ENCODE measurements around the gene ZNF546.
"Not testable (repeated sequence)": the region's sequence is repeated elsewhere in the genome, so short reads cannot be mapped to it uniquely, and the experiment has no call there.

Gene ZNF546

DNA sequence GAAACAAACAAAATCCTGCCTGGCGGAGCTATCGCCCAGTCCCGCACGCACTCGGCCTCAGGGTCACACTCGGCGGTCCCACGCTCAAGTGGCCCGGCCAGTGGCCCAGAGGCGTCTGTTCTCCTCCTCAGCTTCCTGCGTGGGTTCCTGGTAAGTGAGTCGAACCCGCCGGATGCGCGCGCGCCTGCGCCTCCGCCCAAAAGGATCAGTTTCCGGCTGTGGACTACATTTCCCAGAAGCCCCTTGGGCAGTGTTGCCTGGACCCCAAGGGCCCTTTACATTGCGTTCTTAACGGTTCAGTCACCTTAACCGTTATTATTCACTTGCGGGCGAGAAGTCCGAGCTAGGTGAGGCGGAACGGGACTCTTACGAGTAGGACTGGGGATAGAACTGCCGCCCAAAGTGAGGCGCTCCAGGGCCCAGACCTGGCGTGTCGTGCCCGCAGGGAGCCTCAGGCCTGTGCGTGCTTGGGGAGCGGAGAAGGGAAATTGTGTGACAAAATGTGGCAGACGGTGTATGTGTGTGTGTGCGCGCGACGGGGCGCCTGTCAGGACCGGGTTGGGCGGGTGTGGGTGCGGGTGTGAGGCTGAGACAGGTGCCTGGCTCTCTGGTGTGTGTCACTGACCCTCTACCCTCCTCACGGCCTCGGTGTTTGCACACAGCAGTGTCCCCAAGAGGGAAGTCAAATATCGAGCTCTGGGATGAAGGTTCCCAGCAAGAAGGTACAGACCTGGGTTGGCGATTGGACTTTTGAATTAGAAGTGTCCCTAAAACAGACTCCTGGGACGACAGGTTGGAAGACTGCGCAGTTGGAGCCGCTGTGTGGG is at the start of gene ZNF546:
TSS of gene ZNF546 (plus strand) at position 250 of the 827 bp plus-strand sequence. CDS start 1,267 bp downstream, outside the sequence.
- peak within 1 kb of the TSS; percentile 96 for H3K4me3 ChIP-seq (ENCODE audit: low read depth, low read length)

DNA sequence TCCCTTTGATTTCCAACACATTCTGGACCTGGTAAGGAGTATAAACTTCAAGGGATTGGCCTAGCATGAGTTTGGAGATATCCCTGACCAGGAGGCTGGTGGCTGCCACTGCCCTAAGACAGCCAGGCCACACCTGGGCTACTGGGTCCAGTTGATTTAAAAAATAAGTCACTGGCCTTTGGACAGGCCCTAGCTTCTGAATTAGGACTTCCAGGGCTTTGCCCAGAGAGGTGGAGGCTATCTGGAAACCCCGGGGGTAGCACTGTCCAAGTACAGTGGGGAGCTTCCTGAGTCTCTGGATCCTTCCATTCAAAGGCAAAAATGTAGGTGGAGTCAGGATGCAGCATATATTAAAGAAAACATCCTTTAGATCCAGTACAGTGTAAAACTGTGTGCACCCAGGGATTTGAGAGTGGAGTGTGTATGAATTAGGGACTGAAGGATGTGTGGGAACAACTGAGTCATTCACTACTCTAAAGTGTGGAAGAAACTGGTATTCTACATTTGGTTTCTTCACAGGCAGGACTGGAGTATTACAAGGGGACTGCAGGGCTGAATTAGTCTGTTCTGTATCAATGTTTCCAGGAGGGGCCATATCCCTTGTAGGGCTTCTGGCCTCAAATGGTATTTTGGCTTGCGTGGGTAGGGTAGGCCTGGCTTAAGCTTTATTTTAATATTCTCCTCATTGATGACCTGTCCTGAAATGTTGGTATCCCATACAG is 47.7 kb upstream of the ZNF546 start:
- no peak overlapping the region for H3K4me3 ChIP-seq (ENCODE audit: low read depth, low read length)

DNA sequence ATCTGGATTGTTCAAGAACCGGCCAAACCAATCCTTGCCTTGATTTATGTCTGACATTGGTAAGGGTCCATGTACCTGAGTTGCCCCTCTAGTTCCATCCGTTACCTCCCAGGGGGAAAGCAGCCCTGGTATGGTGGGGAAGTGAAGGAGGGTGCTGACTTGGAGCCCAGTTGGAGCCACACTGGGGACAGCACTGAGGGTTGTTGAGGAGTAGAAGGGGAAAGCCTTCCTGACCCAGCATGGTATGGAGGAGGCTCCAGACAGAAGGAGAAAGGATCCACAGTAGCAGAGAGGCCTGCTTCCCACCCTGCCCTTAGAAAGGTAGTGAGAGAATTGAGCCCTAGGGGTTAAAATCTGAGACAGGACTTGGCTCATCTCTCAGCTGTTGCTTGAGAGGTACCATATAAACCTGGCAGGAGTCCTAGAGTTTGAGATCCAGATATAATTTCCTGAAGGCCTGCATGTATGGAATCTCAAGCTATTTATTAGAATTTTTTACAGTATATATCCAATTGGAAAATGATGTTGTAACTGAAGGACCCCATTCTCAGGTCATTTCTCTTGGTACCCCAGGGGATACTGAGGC is 45.7 kb upstream of the ZNF546 start:
- no peak overlapping the region for H3K4me3 ChIP-seq (ENCODE audit: low read depth, low read length)

DNA sequence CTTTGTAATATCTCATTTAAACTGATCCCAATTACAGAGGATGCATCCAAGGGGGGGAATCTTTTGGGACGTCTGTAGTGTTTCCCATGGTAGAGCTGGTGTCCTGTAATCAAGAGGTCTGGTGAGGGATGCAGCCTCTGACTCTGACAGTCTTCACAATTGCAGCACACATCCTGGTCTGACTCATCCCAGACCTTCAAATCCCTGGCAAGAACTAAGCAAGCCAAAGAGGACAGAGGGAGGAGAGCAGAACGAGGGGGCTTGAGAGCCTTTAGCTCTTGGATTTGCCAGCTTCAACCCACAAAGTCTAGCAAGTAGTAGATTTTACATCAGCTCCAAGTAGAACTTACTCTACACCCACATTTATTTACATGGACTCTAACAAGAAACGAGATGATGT is 45.2 kb upstream of the ZNF546 start:
- no peak overlapping the region for H3K4me3 ChIP-seq (ENCODE audit: low read depth, low read length)

DNA sequence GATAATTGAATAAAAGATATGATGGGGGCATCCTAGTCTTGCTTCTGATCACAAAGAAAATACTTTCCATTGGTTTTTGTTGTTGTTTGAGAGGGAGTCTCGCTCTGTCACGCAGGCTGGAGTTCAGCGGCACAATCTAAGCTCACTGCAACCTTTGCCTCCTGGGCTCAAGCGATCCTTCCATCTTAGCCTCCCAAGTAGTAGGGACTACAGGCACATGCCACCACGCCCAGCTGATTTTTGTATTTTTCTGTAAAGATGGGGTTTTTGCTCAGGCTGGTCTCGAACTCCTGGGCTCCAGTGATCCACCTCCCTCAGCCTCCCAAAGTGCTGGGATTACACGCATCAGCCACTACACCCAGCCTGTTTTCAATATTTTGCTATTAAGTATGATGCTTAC is 42.9 kb upstream of the ZNF546 start:
- no peak overlapping the region for H3K4me3 ChIP-seq (ENCODE audit: low read depth, low read length)

DNA sequence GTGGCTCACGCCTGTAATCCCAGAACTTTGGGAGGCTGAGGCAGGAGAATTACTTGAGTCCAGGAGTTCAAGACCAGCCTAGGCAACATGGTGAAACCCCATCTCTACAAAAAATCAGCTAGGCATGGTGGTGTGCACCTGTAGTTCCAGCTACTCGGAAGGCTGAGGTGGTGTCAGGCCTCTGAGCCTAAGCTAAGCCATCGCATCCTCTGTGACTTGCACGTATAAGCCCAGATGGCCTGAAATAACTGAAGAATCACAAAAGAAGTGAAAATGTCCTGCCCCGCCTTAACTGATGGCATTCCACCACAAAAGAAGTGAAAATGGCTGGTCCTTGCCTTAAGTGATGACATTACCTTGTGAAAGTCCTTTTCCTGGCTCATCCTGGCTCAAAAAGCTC is 39.0 kb upstream of the ZNF546 start:
- H3K4me3 ChIP-seq (ENCODE audit: low read depth, low read length) = not testable (repeated sequence)

DNA sequence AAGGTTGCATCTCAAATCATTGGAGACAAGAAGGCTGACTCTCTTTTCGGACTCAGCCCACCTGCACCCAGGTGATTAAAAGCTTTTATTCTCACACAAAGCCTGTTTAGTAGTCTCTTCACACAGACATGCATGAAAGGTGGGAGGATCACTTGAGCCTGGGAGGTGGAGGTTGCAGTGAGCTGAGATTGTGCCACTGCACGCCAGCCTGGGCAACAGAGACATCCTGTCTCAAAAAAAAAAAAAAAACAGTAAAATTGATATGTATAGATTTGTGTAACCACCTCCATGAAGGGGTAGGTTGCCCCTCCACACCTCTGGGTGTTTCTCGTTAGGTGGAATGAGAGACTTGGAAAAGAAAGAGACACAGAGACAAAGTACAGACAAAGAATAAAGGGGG is 37.9 kb upstream of the ZNF546 start:
- not testable (repeated sequence) for H3K4me3 ChIP-seq (ENCODE audit: low read depth, low read length)

DNA sequence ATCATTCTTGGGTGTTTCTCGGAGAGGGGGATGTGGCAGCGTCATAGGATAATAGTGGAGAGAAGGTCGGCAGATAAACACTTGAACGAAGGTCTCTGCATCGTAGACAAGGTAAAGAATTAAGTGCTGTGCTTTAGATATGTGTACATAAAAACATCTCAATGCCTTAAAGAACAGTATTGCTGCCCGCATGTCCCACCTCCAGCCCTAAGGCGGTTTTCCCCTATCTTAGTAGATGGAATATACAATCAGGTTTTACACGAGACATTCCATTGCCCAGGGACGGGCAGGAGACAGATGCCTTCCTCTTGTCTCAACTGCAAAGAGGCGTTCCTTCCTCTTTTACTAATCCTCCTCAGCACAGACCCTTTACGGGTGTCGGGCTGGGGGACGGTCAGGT is 37.5 kb upstream of the ZNF546 start:
- not testable (repeated sequence) for H3K4me3 ChIP-seq (ENCODE audit: low read depth, low read length)

DNA sequence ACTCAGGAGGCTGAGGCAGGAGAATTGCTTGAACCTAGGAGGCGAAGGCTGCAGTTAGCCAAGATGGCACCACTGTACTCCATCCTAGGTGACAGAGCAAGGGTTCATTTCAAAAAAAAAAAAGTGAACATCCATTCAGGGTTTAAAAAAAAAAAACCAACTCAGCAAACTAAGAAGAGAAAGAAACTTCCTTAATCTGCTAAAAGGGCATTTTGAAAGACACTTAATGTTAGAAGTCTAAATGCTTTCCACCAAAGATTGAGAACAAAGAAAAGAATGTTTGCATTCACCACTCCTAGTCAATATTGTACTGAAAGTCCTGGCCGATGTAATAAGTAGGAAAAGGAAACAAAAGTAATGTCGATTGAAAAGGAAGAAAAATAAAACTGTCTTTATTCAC is 33.0 kb upstream of the ZNF546 start:
- no peak overlapping the region for H3K4me3 ChIP-seq (ENCODE audit: low read depth, low read length)

DNA sequence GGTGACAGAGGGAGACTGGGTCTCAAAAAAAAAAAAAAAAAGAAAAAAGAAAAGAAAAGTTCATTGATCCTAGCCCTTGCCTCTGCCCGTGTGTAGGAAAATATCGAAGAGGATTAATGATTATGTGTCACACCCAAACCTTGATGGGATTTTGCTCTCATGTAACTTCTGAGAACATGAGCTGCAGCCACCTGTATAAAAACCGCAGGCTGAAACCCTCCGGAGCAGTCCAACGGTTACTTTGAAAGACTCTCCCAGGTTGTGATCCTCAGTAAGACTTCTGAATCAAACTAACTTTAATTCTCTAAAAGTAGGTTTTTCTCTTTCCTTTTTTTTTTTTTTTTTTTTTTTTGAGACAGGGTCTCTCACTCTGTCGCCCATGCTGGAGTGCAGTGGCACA is 30.2 kb upstream of the ZNF546 start:
- no peak overlapping the region for H3K4me3 ChIP-seq (ENCODE audit: low read depth, low read length)

DNA sequence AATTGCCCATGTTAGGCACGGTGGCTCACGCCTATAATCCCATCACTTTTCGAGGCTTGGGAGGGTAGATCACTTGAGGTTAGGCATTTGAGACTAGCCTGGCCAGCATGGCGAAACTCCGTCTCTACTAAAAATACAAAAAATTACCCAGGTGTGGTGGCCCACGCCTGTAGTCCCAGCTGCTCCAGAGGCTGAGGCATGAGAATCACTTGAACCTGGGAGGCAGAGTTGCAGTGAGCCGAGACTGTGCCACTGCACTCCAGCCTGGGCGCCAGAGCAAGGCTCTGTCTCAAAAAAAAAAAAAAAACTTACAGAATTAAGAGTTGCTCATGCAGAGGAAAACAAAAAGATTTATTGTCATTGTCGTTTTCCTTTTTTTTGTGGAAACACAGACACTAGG is 29.3 kb upstream of the ZNF546 start:
- no peak overlapping the region for H3K4me3 ChIP-seq (ENCODE audit: low read depth, low read length)

DNA sequence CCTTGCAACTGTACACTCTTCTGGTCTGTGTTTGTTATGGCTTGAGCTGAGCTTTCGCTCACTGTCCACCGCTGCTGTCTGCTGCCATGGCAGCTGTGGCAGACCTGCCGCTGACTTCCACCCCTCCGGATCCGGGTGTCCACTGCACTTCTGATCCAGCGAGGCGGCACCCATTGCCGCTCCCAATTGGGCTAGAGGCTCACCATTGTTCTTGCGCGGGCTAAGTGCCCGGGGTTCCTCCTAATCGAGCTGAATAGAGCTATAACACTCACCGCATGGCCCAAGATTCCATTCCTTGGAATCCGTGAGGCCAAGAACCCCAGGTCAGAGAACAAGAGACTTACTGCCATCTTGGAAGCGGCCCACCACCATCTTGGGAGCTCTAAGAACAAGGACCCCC is 28.1 kb upstream of the ZNF546 start:
- H3K4me3 ChIP-seq (ENCODE audit: low read depth, low read length) = no peak overlapping the region

DNA sequence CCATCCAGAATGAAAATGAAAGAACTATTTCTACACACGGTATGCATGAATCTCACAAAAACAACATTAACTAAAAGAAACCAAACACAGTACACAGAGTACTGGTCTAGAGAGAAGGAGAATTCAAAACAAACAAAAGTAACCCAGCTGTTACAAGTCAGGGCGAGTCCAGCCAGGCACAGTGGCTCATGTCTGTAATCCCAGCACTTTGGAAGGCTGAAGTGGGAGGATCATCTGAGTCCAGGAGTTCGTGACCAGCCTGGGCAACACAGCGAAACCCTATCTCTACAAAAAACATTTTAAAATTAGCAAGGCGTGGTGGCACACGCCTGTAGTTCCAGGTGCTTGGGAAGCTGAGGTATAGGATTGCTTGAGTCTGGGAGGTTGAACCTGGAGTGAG is 27.6 kb upstream of the ZNF546 start:
- no peak overlapping the region for H3K4me3 ChIP-seq (ENCODE audit: low read depth, low read length)

DNA sequence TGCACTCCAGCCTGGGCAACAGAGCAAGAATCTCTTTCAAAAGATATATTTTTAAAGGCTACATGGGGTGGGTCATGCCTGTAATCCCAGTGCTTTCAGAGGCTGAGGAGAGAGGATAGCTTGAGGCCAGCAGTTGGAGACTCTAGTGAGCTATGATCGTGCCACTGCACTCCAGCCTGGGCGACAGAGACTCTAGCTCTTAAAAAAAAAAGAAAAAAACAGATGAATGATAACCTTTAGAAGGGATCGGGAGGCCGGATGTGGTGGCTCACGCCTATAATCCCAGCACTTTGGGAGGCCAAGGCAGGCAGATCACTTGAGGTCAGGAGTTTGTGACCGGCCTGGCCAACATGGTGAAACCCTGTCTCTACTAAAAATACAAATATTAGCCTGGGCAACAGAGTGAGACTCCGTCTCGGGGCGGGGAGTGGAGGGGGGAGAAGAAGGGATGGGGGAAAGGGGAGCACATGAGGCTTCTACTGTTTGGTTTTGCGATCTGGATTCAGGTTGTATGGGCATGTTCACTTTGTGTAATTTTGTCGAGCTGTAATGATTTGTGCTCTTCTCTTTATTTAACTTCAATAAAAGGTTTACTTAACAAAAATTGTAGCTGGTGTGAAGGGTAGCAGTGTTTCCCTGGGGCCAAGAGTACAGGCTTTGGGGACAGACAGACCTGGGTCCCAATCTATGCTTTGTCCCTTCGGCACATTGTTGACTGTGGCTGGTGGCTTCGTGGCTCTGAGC is 27.0 kb upstream of the ZNF546 start:
- peak overlapping the region; percentile 95 for H3K4me3 ChIP-seq (ENCODE audit: low read depth, low read length)

DNA sequence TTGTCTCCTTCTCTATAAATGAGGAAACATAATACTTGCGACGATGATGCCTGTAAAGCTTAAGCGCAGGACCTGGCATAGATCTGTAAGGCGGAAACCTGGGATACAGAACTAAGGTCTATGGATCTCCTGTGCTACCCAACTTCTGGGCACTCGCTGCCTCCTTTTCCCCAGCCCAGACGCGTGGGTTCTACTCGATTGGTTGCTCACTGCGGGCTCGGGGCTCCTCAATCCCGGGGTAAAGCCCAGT is 26.5 kb upstream of the ZNF546 start:
- H3K4me3 ChIP-seq (ENCODE audit: low read depth, low read length) = peak overlapping the region; percentile 95

DNA sequence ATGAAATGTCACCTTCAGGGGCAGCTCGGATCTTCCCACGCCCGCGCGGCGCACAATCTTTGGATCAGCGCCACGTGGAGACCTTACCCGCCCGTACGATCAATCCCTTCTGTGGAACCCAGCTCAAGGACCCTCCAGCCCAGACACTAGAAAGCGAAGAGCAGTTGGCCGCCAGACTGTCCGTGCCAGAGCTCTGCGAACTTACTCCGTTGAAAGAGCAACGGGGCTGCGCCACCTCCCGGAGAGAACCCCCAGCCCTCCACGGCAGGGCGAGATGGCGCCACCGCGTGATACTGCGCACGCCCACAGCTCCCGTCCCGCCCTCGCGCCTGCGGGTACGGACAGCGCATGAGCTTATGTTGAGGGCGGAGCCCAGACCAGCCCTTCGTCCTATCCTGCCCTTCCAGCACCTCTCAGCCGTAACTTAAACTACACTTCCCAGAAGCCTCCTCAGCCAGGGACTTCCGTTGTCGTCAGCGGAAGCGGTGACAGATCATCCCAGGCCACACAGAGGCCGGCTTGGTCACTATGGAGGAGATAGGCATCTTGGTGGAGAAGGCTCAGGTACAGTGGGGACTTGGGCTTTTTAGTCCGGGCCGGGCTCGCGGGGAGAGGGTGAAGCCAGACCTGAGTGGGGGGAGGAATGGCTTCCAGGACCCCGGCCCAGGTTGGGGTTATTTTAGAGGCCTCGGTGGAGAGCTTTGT is 26.0 kb upstream of the ZNF546 start, which contains the start of gene PSMC4:
TSS of gene PSMC4 (plus strand) at position 491 of the 705 bp plus-strand sequence. CDS start at position 529, 38 bp downstream.
- H3K4me3 ChIP-seq (ENCODE audit: low read depth, low read length) = peak within 1 kb of the TSS; percentile 95

DNA sequence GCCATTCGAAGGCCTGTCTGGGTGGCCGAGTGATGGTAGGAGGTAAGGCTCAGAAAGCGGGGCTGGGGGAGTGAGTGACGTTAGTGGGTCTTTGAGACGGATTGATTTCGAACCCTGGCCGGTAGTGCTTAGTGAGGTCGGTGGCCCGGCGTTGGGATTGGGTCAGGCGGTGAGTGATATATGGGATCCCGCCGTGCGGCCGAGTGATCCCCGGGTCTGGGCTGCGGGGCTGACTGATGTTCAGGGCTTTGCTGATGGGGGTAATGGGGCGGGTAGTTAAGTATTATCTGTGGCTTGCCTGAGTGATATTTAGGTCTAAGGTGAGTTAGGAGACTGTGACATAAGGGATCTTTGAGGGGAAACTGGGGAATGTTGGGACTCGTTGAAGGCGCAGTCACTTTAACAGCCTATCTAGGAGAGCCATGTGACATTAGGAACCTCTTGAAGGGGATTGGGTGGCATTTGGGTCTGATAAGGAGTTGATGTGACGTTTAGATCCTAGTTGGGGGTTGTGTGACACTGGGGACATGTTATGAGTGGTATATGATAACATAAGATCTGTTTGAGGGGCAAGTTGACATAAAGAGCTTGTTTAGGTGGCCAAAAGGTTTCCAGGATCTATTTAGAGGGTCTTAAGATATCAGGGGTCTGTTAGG is 25.4 kb upstream of the ZNF546 start:
- peak overlapping the region; percentile 95 for H3K4me3 ChIP-seq (ENCODE audit: low read depth, low read length)

DNA sequence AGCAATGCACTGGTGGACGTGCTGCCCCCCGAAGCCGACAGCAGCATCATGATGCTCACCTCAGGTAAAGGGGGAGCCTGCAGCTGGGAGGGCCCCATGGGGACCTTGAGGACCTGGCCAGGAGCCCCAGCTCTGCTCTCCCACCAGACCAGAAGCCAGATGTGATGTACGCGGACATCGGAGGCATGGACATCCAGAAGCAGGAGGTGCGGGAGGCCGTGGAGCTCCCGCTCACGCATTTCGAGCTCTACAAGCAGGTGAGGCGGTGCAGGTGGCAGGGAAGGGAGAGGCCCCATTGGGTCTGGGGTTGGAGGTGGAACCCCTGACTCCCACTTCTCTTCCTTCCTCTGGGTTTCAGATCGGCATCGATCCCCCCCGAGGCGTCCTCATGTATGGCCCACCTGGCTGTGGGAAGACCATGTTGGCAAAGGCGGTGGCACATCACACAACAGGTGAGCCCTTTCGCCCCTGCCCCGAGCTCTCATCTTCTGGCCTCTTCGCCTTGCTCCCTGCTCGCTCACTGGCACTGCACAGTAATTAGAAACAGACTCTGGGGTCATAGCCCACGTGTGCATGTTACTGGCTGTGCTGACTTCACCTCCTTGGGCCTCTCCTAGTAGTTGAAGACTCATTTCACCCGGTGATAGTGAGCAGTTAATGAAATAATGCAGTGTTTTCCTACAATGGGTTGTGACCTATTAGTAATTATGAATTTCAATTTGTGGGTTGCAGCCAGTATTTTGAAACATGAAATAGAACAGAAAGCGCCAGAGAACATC is 22.3 kb upstream of the ZNF546 start:
- H3K4me3 ChIP-seq (ENCODE audit: low read depth, low read length) = no peak overlapping the region

DNA sequence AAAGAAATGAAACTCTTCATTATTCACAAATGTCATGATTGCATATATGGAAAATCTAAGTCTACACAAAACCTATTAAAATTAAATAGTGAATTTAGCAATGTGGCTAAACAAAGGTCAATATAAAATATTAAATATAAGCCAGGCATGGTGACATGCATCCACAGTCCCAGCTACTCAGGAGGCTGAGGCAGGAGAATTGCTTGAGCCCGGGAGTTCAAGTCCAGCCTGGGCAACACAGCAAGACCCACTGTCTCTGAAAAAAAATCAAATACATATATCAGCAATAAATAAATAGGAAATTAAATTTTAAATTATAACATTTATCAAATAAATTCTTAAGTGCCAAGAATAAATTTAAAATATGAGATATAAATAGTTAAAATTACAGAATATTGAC is 14.0 kb upstream of the ZNF546 start:
- H3K4me3 ChIP-seq (ENCODE audit: low read depth, low read length) = no peak overlapping the region
